GM19240 (cell line): Measurements from ENCODE around the gene HESX1.

ENCODE experiments used
- DNase-seq: peaks from one replicate; pipeline ENCODE4 v3.0.0; 2011; ENCODE audit warnings: low spot score; ENCODE audit not compliant: insufficient read length

HESX1 gene

GRCh38 chr3:57168151-57168550, 31.6 kb downstream of the HESX1 start:
- DNase-seq, result no peak

GRCh38 chr3:57166660-57167059, 33.1 kb downstream of the HESX1 start:
- DNase-seq, result no peak

GRCh38 chr3:57165641-57166040, 34.1 kb downstream of the HESX1 start:
- no peak for DNase-seq

GRCh38 chr3:57164657-57165573, 34.9 kb downstream of the HESX1 start, which contains the start of gene IL17RD:
Gene IL17RD (minus strand): TSS chr3:57165353. CDS start chr3:57165286, 67 bp downstream.
- peak; percentile 51 for DNase-seq

GRCh38 chr3:57164217-57164656, 35.5 kb downstream of the HESX1 start:
- DNase-seq, result no peak

GRCh38 chr3:57163751-57164150, 36.0 kb downstream of the HESX1 start:
- DNase-seq, result no peak

- DNase-seq, result no peak
Observed at GRCh38 chr3:57161915-57162314, 37.9 kb downstream of the HESX1 start.

- no peak for DNase-seq
Observed at GRCh38 chr3:57160765-57161538, 38.8 kb downstream of the HESX1 start.

GRCh38 chr3:57160076-57160764, 39.6 kb downstream of the HESX1 start:
- DNase-seq, result no peak

GRCh38 chr3:57158813-57159738, 40.7 kb downstream of the HESX1 start:
- no peak for DNase-seq

GRCh38 chr3:57158325-57158724, 41.5 kb downstream of the HESX1 start:
- DNase-seq, result no peak

GRCh38 chr3:57157545-57157944, 42.2 kb downstream of the HESX1 start:
- DNase-seq, result no peak

GRCh38 chr3:57155310-57155643, 44.5 kb downstream of the HESX1 start:
- DNase-seq, result no peak

GRCh38 chr3:57154470-57155309, 45.1 kb downstream of the HESX1 start:
- no peak for DNase-seq

GRCh38 chr3:57152151-57153143, 47.3 kb downstream of the HESX1 start:
- DNase-seq, result no peak

GRCh38 chr3:57151749-57152148, 48.0 kb downstream of the HESX1 start:
- no peak for DNase-seq

- DNase-seq, result no peak
Observed at GRCh38 chr3:57151021-57151449, 48.7 kb downstream of the HESX1 start.

- DNase-seq, result no peak
Observed at GRCh38 chr3:57150113-57150581, 49.6 kb downstream of the HESX1 start.
